HepG2 (cell line): Measurements from ENCODE around the gene MAJIN. TPM values are rescaled to one million over a fixed set of nuclear protein-coding genes. Genes with fewer than 3 reads are reported as not detected.

Experiments used
- ATAC-seq: fragments of 200-7000 bp; cut with Tn5 transposase; 3 replicates; pipeline ENCODE4 v1.9.1; 2020; ENCODE audit warnings: mild to moderate bottlenecking, moderate library complexity
- BruUV-seq: library from RNA; stranded (reverse); fragments of 400-500 nt; replicated peaks from 2 replicates; lab custom pipeline; 2021; lab: Mats Ljungman, UMichigan
- CTCF ChIA-PET: fragments of 300-600 bp; formaldehyde crosslinking; extraction: SDS; loops from one replicate; lab custom pipeline; 2021; ENCODE audit warnings: low total read pairs, inconsistent platforms, low intra/inter-chr PET ratio; lab: Yijun Ruan, JAX
- POLR2A ChIA-PET: fragments of 350-600 bp; sonication (Branson Sonifier 250); formaldehyde crosslinking; loops from one replicate; lab custom pipeline; 2020; ENCODE audit warnings: antibody characterized with exemption, inconsistent platforms; lab: Yijun Ruan, JAX
- DNase-seq: peaks from one replicate; pipeline ENCODE4 v3.0.0-alpha.2; 2015; ENCODE audit warnings: low spot score
- FAIRE-seq: peaks from 3 replicates; lab custom pipeline; 2011; peaks lifted over from hg19 to GRCh38; lab: Jason Lieb, UNC
- H2AFZ ChIP-seq: one replicate; pipeline ENCODE4 v1.6.1; 2011; ENCODE audit warnings: low read length, inconsistent platforms
- H3K27ac ChIP-seq: fragments of 300-600 bp; 3 replicates; pipeline ENCODE4 v1.8.0; 2011; ENCODE audit warnings: mixed run types, mild to moderate bottlenecking, mixed read lengths, low read length, inconsistent platforms; ENCODE audit not compliant: insufficient read depth; ENCODE audit errors: extremely low read length
- H3K27me3 ChIP-seq, 2 experiments: fragments of 200-600 bp in 1 of 2; 2 replicates in 1 of 2; 3 replicates in 1 of 2; pipeline versions ENCODE4 v1.6.0 to v1.8.0; 2011; ENCODE audit warnings: low read length in 2 of 2, mild to moderate bottlenecking in 2 of 2, moderate library complexity in 2 of 2, inconsistent platforms in 1 of 2; ENCODE audit not compliant: insufficient read depth in 2 of 2, control insufficient read depth in 1 of 2
- H3K36me3 ChIP-seq, 2 experiments: fragments of 200-600 bp in 1 of 2; replicated peaks in 1 of 2; 2 replicates in 1 of 2; 3 replicates in 1 of 2; pipeline versions ENCODE4 v1.5.1 to v1.8.0; 2011; ENCODE audit warnings: low read length in 2 of 2, inconsistent platforms in 1 of 2; ENCODE audit not compliant: insufficient read depth in 2 of 2, control insufficient read depth in 1 of 2
- H3K4me1 ChIP-seq: 2 replicates; pipeline ENCODE4 v1.5.1; 2012; ENCODE audit warnings: low read length, inconsistent platforms; ENCODE audit not compliant: insufficient read depth
- H3K4me2 ChIP-seq: 2 replicates; pipeline ENCODE4 v1.6.0; 2011; ENCODE audit warnings: low read depth, low read length, inconsistent platforms
- H3K4me3 ChIP-seq, 3 experiments: fragments of 200-600 bp in 1 of 3; sonication (generic), shearing (Covaris generic) in 1 of 3; replicated peaks in 1 of 3; 2 replicates each; pipeline ENCODE4 v1.5.1; 2011 to 2016; ENCODE audit warnings: low read length in 3 of 3, inconsistent platforms in 2 of 3, low read depth in 2 of 3, mild to moderate bottlenecking in 2 of 3, control low read depth in 1 of 3, mixed read lengths in 1 of 3; ENCODE audit not compliant: insufficient read depth in 1 of 3
- H3K79me2 ChIP-seq: one replicate; pipeline ENCODE4 v1.6.1; 2011; ENCODE audit warnings: low read length, inconsistent platforms; ENCODE audit not compliant: insufficient read depth
- H3K9ac ChIP-seq: 2 replicates; pipeline ENCODE4 v1.6.0; 2011; ENCODE audit warnings: mild to moderate bottlenecking, low read depth, low read length, inconsistent platforms; ENCODE audit not compliant: insufficient read depth
- H3K9me3 ChIP-seq: 2 replicates; pipeline ENCODE4 v1.5.1; 2012; ENCODE audit warnings: mild to moderate bottlenecking, low read length
- H4K20me1 ChIP-seq: 2 replicates; pipeline ENCODE4 v1.6.0; 2011; ENCODE audit warnings: inconsistent platforms, mild to moderate bottlenecking, low read length, moderate library complexity; ENCODE audit not compliant: insufficient read depth
- AHR ChIP-seq: IDR thresholded peaks from 2 replicates; pipeline ENCODE4 v1.6.1; 2018; ENCODE audit warnings: missing genetic modification reagents, missing compliant biosample characterization
- ATF1 ChIP-seq: IDR thresholded peaks from 2 replicates; pipeline ENCODE4 v1.6.1; 2016; ENCODE audit warnings: mild to moderate bottlenecking, control low read depth
- BCLAF1 ChIP-seq: fragments of 450-650 bp; IDR thresholded peaks from 2 replicates; pipeline ENCODE4 v1.6.1; 2017; ENCODE audit warnings: mild to moderate bottlenecking
- CC2D1A ChIP-seq: sonication (generic); formaldehyde crosslinking; IDR thresholded peaks from 2 replicates; pipeline ENCODE4 v1.8.1; 2023; ENCODE audit warnings: mild to moderate bottlenecking, missing genetic modification reagents
- CREB1 ChIP-seq, 2 experiments: fragments of 450-650 bp in 1 of 2; IDR thresholded peaks; 2 replicates each; pipeline ENCODE4 v1.6.1; 2016 to 2017; ENCODE audit warnings: control low read depth in 1 of 2, mild to moderate bottlenecking in 1 of 2, missing compliant biosample characterization in 1 of 2, missing genetic modification characterization in 1 of 2
- CREM ChIP-seq, 2 experiments: sonication (generic) in 1 of 2; formaldehyde crosslinking in 1 of 2; IDR thresholded peaks; 2 replicates each; pipeline versions ENCODE4 v1.4.0 to v1.6.1; 2016 to 2020; ENCODE audit warnings: antibody characterized with exemption in 1 of 2, mild to moderate bottlenecking in 1 of 2, missing genetic modification reagents in 1 of 2
- HMGA1 ChIP-seq: sonication (generic); formaldehyde crosslinking; conservative IDR thresholded peaks from 2 replicates; pipeline ENCODE4 v1.4.0; 2020; ENCODE audit warnings: missing genetic modification reagents
- KLF12 ChIP-seq: sonication (generic); formaldehyde crosslinking; IDR thresholded peaks from 2 replicates; pipeline ENCODE4 v1.4.0; 2020; ENCODE audit warnings: missing genetic modification reagents, borderline replicate concordance
- U2AF1 ChIP-seq: fragments of 200-400 bp; formaldehyde crosslinking; optimal IDR thresholded peaks from 2 replicates; pipeline ENCODE3; 2017; ENCODE audit warnings: mild to moderate bottlenecking, low read depth, low read length
- ZFP36 ChIP-seq: fragments of 150-350 bp; IDR thresholded peaks from 2 replicates; pipeline ENCODE4 v1.6.1; 2018; ENCODE audit warnings: borderline replicate concordance, low read length, low read depth; ENCODE audit not compliant: partially characterized antibody
- ZFX ChIP-seq: sonication (generic); formaldehyde crosslinking; IDR thresholded peaks from 2 replicates; pipeline ENCODE4 v1.4.0; 2020; ENCODE audit warnings: mild to moderate bottlenecking, low read depth, missing genetic modification reagents, moderate library complexity
- ZNF552 ChIP-seq: sonication (generic); formaldehyde crosslinking; IDR thresholded peaks from 2 replicates; pipeline ENCODE4 v1.9.0; 2022; ENCODE audit warnings: missing genetic modification reagents, mild to moderate bottlenecking, borderline replicate concordance
- ZNF563 ChIP-seq: sonication (generic); formaldehyde crosslinking; IDR thresholded peaks from 2 replicates; pipeline ENCODE4 v1.8.0; 2022; ENCODE audit warnings: mild to moderate bottlenecking, moderate library complexity, missing genetic modification reagents
- ZNF564 ChIP-seq: sonication (generic); formaldehyde crosslinking; IDR thresholded peaks from 2 replicates; pipeline ENCODE4 v1.8.1; 2023; ENCODE audit warnings: mild to moderate bottlenecking, missing genetic modification reagents
- ZNF629 ChIP-seq: sonication (generic); formaldehyde crosslinking; conservative IDR thresholded peaks from 2 replicates; pipeline ENCODE4 v1.5.0; 2020; ENCODE audit warnings: missing genetic modification reagents
- WGBS: methylation state at CpG from one replicate; pipeline ENCODE4 v1.1.6; 2017; ENCODE audit warnings: low lambda C conversion rate; 5-methylcytosine and 5-hydroxymethylcytosine counted together
- in situ Hi-C: cut with HindIII; loops from 2 replicates; pipeline ENCODE4 v1.10.0; 2017; ENCODE audit warnings: low pct_unique_long_range_greater_than_20kb; ENCODE audit not compliant: extremely low pct_ligation_motif_present
- intact Hi-C: fragments of 100-400 bp; cut with micrococcal nuclease; formaldehyde crosslinking; loops from one replicate; pipeline ENCODE4 v1.10.0; 2022; ENCODE audit not compliant: unreplicated experiment
- polyA plus RNA-seq, 8 experiments: library from polyadenylated mRNA; depleted of rRNA in 3 of 8; stranded (reverse) in 7 of 8; unstranded in 1 of 8; fragments of >200 nt; fragmentation: Illumina TruSeq in 4 of 8; extraction: Trizol in 4 of 8; gene quantifications; 2 replicates each; pipeline versions ENCODE4 v1.2.1 to v1.2.3, GENCODE V29; 2011 to 2016; ENCODE audit warnings: low read depth in 4 of 8, missing spikeins in 1 of 8, mixed read lengths in 1 of 8; ENCODE audit not compliant: insufficient read depth in 1 of 8
- total RNA-seq, 5 experiments: library from RNA; depleted of rRNA; stranded (reverse); fragments of >200 nt; fragmentation: Illumina TruSeq; extraction: Trizol; gene quantifications; 2 replicates each; pipeline ENCODE4 v1.2.3, GENCODE V29; 2016; ENCODE audit warnings: low read depth in 1 of 5
- TF ChIP-seq, protein P1 (sequence below): sonication (generic); formaldehyde crosslinking; IDR thresholded peaks from 2 replicates; pipeline ENCODE4 v1.8.1; 2023; ENCODE audit warnings: mild to moderate bottlenecking, missing genetic modification reagents
- TF ChIP-seq, protein P2 (sequence below): sonication (generic); formaldehyde crosslinking; IDR thresholded peaks from 2 replicates; pipeline ENCODE4 v1.4.0; 2020; ENCODE audit warnings: missing genetic modification reagents; ENCODE audit errors: not compliant biosample characterization
- TF ChIP-seq, protein P3 (sequence below): sonication (generic); formaldehyde crosslinking; IDR thresholded peaks from 2 replicates; pipeline ENCODE4 v1.8.1; 2023; ENCODE audit warnings: mild to moderate bottlenecking, missing genetic modification reagents

MAJIN gene
- total and polyA plus RNA-seq, 2 of the 13 experiments (the other 11 are each of a cell fraction or from before 2014, with no cell fraction given) = not detected

GRCh38 chr11:64917663-64917995 is 54.3 kb downstream of the MAJIN start:
- in situ Hi-C loops (no loop called here), intact Hi-C loops (loop anchor here (1.0 to 2.0 kb wide), 2 partner anchors 70 to 79 kb away; partner anchors contain the start of gene BATF2)
- Histone ChIP-seq H3K79me2 (peaks cover 15% of the 10 kb centered on the region), H4K20me1 (peaks cover 5% of the 10 kb centered on the region; the same call in 1 of the 2 replicates), H3K4me3 (peak overlapping the region; percentile 65 to 78 (median 67)), H3K4me2 (peak overlapping the region; percentile 87), H3K27me3 (no peaks in the 10 kb centered on the region; a peak in 1 of 5 replicates), H3K9ac (peak overlapping the region; percentile 78), H3K36me3 (peaks cover 13 to 17% of the 10 kb centered on the region in 2 experiments; a peak in 4 of 5 replicates), H2AFZ (peak overlapping the region; percentile 60), H3K9me3 (no peaks in the 10 kb centered on the region), H3K4me1 (peaks cover 40% of the 10 kb centered on the region), H3K27ac (peak overlapping the region; percentile 37)
- ATAC-seq = no peak
- ChIA-PET CTCF (no interaction called here), POLR2A (no interaction called here)
- DNase-seq = no peak
- TSS peak; percentile 83 for BruUV-seq
- FAIRE-seq = no peak
- 1% methylated on average over 6 of the region's 6 CpGs for WGBS
- TF ChIP-seq CREB1 (IDR thresholded peaks at IDR 0.05) = no peak
- TF ChIP-seq CREB1 (CRISPR knock-in tag; IDR thresholded peaks at IDR 0.05) = peak; percentile 9; the same call in 1 of the 2 replicates
- TF ChIP-seq, protein P1, sequence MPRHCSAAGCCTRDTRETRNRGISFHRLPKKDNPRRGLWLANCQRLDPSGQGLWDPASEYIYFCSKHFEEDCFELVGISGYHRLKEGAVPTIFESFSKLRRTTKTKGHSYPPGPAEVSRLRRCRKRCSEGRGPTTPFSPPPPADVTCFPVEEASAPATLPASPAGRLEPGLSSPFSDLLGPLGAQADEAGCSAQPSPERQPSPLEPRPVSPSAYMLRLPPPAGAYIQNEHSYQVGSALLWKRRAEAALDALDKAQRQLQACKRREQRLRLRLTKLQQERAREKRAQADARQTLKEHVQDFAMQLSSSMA (CRISPR knock-in tag) = no peak
- TF ChIP-seq ZNF563 (CRISPR knock-in tag) = no peak
- no peak for TF ChIP-seq ZNF552 (CRISPR knock-in tag)
- no peak for TF ChIP-seq AHR (CRISPR knock-in tag)
- no peak for TF ChIP-seq BCLAF1
- TF ChIP-seq KLF12 (CRISPR knock-in tag) = 0 out of 2 replicates have a peak, but pooled peaks have one; percentile 41
- TF ChIP-seq U2AF1 = no peak
- 0 out of 2 replicates have a peak, but pooled peaks have one; percentile 9 for TF ChIP-seq ATF1
- no peak for TF ChIP-seq ZNF629 (CRISPR knock-in tag)
- TF ChIP-seq HMGA1 (CRISPR knock-in tag) = no peak
- TF ChIP-seq, protein P2, sequence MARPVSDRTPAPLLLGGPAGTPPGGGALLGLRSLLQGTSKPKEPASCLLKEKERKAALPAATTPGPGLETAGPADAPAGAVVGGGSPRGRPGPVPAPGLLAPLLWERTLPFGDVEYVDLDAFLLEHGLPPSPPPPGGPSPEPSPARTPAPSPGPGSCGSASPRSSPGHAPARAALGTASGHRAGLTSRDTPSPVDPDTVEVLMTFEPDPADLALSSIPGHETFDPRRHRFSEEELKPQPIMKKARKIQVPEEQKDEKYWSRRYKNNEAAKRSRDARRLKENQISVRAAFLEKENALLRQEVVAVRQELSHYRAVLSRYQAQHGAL = peak; percentile 39
- TF ChIP-seq CREM (IDR thresholded peaks at IDR 0.05) = 0 out of 2 replicates have a peak, but pooled peaks have one; percentile 6
- no peak for TF ChIP-seq CREM (CRISPR knock-in tag; IDR thresholded peaks at IDR 0.05)
- no peak for TF ChIP-seq ZFP36
- TF ChIP-seq ZNF564 (CRISPR knock-in tag) = no peak
- no peak for TF ChIP-seq ZFX (CRISPR knock-in tag)
- TF ChIP-seq, protein P3, sequence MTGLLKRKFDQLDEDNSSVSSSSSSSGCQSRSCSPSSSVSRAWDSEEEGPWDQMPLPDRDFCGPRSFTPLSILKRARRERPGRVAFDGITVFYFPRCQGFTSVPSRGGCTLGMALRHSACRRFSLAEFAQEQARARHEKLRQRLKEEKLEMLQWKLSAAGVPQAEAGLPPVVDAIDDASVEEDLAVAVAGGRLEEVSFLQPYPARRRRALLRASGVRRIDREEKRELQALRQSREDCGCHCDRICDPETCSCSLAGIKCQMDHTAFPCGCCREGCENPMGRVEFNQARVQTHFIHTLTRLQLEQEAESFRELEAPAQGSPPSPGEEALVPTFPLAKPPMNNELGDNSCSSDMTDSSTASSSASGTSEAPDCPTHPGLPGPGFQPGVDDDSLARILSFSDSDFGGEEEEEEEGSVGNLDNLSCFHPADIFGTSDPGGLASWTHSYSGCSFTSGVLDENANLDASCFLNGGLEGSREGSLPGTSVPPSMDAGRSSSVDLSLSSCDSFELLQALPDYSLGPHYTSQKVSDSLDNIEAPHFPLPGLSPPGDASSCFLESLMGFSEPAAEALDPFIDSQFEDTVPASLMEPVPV (CRISPR knock-in tag) = no peak
- 0 out of 2 replicates have a peak, but pooled peaks have one; percentile 26 for TF ChIP-seq CC2D1A (CRISPR knock-in tag)
